KMS-11 (cell line): Measurements from ENCODE around the gene REXO4.

Experiments used
- H2AFZ ChIP-seq: fragments of 200-600 bp; sonication (generic); 2 replicates; pipeline ENCODE4 v1.6.1; 2016; ENCODE audit warnings: antibody characterized with exemption, mixed run types, low read depth
- H3K27ac ChIP-seq: fragments of 200-600 bp; sonication (generic); 2 replicates; pipeline ENCODE4 v1.6.1; 2016; ENCODE audit warnings: mild to moderate bottlenecking, mixed run types
- H3K27me3 ChIP-seq: fragments of 200-600 bp; sonication (generic); 2 replicates; pipeline ENCODE4 v1.6.1; 2017; ENCODE audit warnings: mild to moderate bottlenecking, low read depth, mixed run types, moderate library complexity; ENCODE audit not compliant: insufficient read depth
- H3K36me3 ChIP-seq: fragments of 200-600 bp; sonication (generic); 2 replicates; pipeline ENCODE4 v1.6.1; 2017; ENCODE audit warnings: mild to moderate bottlenecking, mixed run types; ENCODE audit not compliant: insufficient read depth
- H3K4me1 ChIP-seq: fragments of 200-600 bp; sonication (generic); 2 replicates; pipeline ENCODE4 v1.6.1; 2016; ENCODE audit warnings: mild to moderate bottlenecking, low read depth, mixed run types; ENCODE audit not compliant: poor library complexity, severe bottlenecking
- H3K4me2 ChIP-seq: fragments of 200-600 bp; sonication (generic); 2 replicates; pipeline ENCODE4 v1.7.0; 2016; ENCODE audit warnings: mild to moderate bottlenecking, mixed run types
- H3K4me3 ChIP-seq: fragments of 200-600 bp; sonication (generic); IDR thresholded peaks from 2 replicates; pipeline ENCODE4 v1.6.1; 2017; ENCODE audit warnings: low read depth, low read length, mixed read lengths; ENCODE audit not compliant: insufficient read depth
- H3K79me2 ChIP-seq: fragments of 200-600 bp; sonication (generic); 2 replicates; pipeline ENCODE4 v1.6.1; 2016; ENCODE audit warnings: low read depth, mixed run types; ENCODE audit not compliant: insufficient read depth
- H3K9ac ChIP-seq: fragments of 200-600 bp; sonication (generic); 2 replicates; pipeline ENCODE4 v1.6.1; 2016; ENCODE audit warnings: mild to moderate bottlenecking, mixed run types
- H4K20me1 ChIP-seq: fragments of 200-600 bp; sonication (generic); 2 replicates; pipeline ENCODE4 v1.6.1; 2016; ENCODE audit warnings: mild to moderate bottlenecking, mixed run types; ENCODE audit not compliant: insufficient read depth
- TF ChIP-seq, protein P1 (sequence below): fragments of 200-600 bp; sonication (generic); conservative IDR thresholded peaks from 2 replicates; pipeline ENCODE4 v1.6.1; 2017; ENCODE audit warnings: low read depth, mild to moderate bottlenecking, antibody characterized with exemption, low read length, moderate library complexity, mixed read lengths

Gene REXO4

GRCh38 chr9:133369933-133370332 is 47.9 kb downstream of the REXO4 start:
- H3K27me3 ChIP-seq = no peaks in the 10 kb centered on the region
- no peak overlapping the region for H2AFZ ChIP-seq
- peaks cover 10% of the 10 kb centered on the region for H3K4me1 ChIP-seq
- H3K79me2 ChIP-seq = peaks cover 87% of the 10 kb centered on the region
- no peak overlapping the region for H3K27ac ChIP-seq
- H3K36me3 ChIP-seq = peaks cover 3% of the 10 kb centered on the region; the same call in 1 of the 2 replicates
- H4K20me1 ChIP-seq = 0 out of 2 replicates have a peak, but pooled peaks cover 3% of the 10 kb centered on the region
- no peak overlapping the region for H3K4me2 ChIP-seq
- H3K4me3 ChIP-seq = no peak overlapping the region
- TF ChIP-seq, protein P1, sequence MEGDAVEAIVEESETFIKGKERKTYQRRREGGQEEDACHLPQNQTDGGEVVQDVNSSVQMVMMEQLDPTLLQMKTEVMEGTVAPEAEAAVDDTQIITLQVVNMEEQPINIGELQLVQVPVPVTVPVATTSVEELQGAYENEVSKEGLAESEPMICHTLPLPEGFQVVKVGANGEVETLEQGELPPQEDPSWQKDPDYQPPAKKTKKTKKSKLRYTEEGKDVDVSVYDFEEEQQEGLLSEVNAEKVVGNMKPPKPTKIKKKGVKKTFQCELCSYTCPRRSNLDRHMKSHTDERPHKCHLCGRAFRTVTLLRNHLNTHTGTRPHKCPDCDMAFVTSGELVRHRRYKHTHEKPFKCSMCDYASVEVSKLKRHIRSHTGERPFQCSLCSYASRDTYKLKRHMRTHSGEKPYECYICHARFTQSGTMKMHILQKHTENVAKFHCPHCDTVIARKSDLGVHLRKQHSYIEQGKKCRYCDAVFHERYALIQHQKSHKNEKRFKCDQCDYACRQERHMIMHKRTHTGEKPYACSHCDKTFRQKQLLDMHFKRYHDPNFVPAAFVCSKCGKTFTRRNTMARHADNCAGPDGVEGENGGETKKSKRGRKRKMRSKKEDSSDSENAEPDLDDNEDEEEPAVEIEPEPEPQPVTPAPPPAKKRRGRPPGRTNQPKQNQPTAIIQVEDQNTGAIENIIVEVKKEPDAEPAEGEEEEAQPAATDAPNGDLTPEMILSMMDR = no peak
- H3K9ac ChIP-seq = no peak overlapping the region

DNA sequence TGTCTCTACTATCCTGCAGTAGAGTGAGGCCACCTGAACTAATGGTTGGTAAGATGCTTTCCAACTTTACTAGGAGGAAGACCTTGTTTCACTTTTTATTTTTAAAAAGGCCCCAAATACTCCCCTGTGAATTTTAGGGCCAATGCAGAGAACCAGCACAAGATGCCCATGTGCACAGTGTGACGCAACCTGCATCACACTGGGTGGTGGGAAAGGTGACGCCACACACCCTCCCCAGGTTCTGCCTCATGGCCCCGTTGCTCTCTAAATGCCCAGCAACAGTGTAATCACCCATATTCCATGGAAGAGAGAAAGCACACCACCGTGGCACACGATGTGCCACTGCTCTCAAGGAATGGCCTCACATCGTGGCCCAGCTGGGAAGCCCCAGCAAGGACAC is 48.4 kb downstream of the REXO4 start:
- Histone ChIP-seq H3K4me1 (peaks cover 7% of the 10 kb centered on the region), H3K4me2 (no peak overlapping the region), H3K36me3 (peaks cover 3% of the 10 kb centered on the region; the same call in 1 of the 2 replicates), H2AFZ (no peak overlapping the region), H3K27ac (no peak overlapping the region), H4K20me1 (0 out of 2 replicates have a peak, but pooled peaks cover 3% of the 10 kb centered on the region), H3K79me2 (peaks cover 82% of the 10 kb centered on the region), H3K9ac (no peak overlapping the region), H3K4me3 (no peak overlapping the region), H3K27me3 (no peaks in the 10 kb centered on the region)
- TF ChIP-seq, protein P1 = no peak

DNA sequence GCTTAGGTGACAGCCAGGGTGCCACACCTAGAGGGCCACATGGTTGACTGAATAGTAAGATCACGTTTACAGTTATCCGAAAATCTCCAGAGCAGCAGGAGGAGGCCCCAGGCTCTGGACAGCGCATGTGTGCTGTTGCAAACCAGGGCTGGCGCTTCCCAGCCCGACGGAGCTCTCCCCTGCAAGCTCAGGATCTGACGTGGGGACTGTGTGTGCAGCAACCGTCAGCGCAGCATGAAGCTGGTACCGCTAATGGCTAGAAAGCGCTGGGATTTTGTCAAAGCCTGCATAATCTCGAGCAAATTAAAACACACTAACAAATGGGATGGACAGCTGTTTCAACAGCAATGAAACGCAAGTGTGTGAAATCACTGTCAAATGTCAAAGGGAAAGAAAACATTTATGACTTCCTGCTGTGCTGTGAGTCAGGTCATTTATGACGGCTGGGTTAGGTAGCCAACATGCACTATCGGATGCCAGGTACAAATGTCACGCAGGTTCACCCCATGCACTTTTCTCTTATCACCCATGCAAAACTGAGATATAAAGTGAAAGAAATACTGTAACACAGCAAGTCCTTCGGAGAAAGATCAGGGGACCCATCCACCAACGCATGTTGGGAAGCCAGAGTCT is 49.4 kb downstream of the REXO4 start:
- no peak overlapping the region for H3K9ac ChIP-seq
- H3K79me2 ChIP-seq = peaks cover 72% of the 10 kb centered on the region
- no peak overlapping the region for H2AFZ ChIP-seq
- H4K20me1 ChIP-seq = 0 out of 2 replicates have a peak, but pooled peaks cover 3% of the 10 kb centered on the region
- no peaks in the 10 kb centered on the region for H3K27me3 ChIP-seq
- H3K27ac ChIP-seq = no peak overlapping the region
- H3K4me2 ChIP-seq = no peak overlapping the region
- TF ChIP-seq, protein P1 = no peak
- H3K4me1 ChIP-seq = no peaks in the 10 kb centered on the region
- H3K4me3 ChIP-seq = no peak overlapping the region
- H3K36me3 ChIP-seq = peaks cover 3% of the 10 kb centered on the region; the same call in 1 of the 2 replicates

DNA sequence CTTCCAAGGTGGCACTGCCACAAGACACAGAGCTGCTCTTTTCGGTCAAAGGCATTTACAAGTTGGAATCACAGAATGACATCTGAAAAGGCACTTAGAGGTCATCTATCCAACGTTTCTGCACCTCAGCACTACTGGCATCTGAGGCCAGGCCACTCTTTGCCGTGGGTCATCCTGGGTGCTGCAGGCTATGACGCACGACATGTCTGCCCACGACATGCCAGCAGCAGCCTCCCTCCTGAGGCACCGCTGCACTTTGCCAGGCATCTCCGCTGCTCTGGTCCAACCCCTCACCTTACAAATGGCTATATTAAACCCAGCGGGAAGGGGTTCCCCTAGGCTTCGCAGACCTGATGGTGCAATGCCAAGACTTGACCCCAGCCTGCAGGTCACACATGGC is 50.0 kb downstream of the REXO4 start:
- H3K36me3 ChIP-seq = peaks cover 3% of the 10 kb centered on the region; the same call in 1 of the 2 replicates
- peaks cover 66% of the 10 kb centered on the region for H3K79me2 ChIP-seq
- H3K27ac ChIP-seq = no peak overlapping the region

More for the DNA sequence above, 50.0 kb downstream of the REXO4 start:
- H3K9ac ChIP-seq = no peak overlapping the region
- H3K4me3 ChIP-seq = no peak overlapping the region
- H3K4me2 ChIP-seq = no peak overlapping the region
- H4K20me1 ChIP-seq = 0 out of 2 replicates have a peak, but pooled peaks cover 3% of the 10 kb centered on the region
- H3K4me1 ChIP-seq = no peaks in the 10 kb centered on the region
- TF ChIP-seq, protein P1 = no peak
- no peak overlapping the region for H2AFZ ChIP-seq
- no peaks in the 10 kb centered on the region for H3K27me3 ChIP-seq
